RWPE1 (cell line): ENCODE results near the gene GRIK4.

Source experiments
- CTCF ChIA-PET: fragments of 350-600 bp; sonication (Branson Sonifier 250); formaldehyde crosslinking; extraction: SDS; loops from one replicate; lab custom pipeline; 2021; lab: Yijun Ruan, JAX
- POLR2A ChIA-PET: fragments of 400-600 bp; formaldehyde crosslinking; extraction: SDS; loops from one replicate; lab custom pipeline; 2020; ENCODE audit warnings: antibody characterized with exemption; ENCODE audit not compliant: low non-redundant PET; lab: Yijun Ruan, JAX
- DNase-seq: peaks from one replicate; pipeline ENCODE4 v3.0.0; 2012; ENCODE audit warnings: low spot score
- H3K27ac ChIP-seq: fragments of 450-650 bp; 2 replicates; pipeline ENCODE4 v1.5.1; 2017
- CTCF ChIP-seq: fragments of 450-650 bp; conservative IDR thresholded peaks from 2 replicates; pipeline ENCODE4 v1.5.1; 2017; ENCODE audit warnings: low read depth, mild to moderate bottlenecking

Gene GRIK4

GRCh38 chr11:120601536-120601935 is 90.0 kb downstream of the GRIK4 start:
- CTCF ChIA-PET = no interaction called here
- no peak for TF ChIP-seq CTCF
- DNase-seq = no peak
- H3K27ac ChIP-seq = no peak overlapping the region
- POLR2A ChIA-PET = no interaction called here

- ChIA-PET POLR2A (no interaction called here), CTCF (no interaction called here)
- TF ChIP-seq CTCF = no peak
- no peak overlapping the region for H3K27ac ChIP-seq
- DNase-seq = no peak
These were observed 91.5 kb downstream of the GRIK4 start for GRCh38 chr11:120603071-120603470.

GRCh38 chr11:120605469-120605868 is 93.9 kb downstream of the GRIK4 start:
- H3K27ac ChIP-seq = no peak overlapping the region
- TF ChIP-seq CTCF = no peak
- DNase-seq = no peak
- CTCF ChIA-PET = no interaction called here
- POLR2A ChIA-PET = no interaction called here

- no peak for DNase-seq
- no peak overlapping the region for H3K27ac ChIP-seq
- TF ChIP-seq CTCF = no peak
- ChIA-PET POLR2A (no interaction called here), CTCF (no interaction called here)
These were observed 94.9 kb downstream of the GRIK4 start for GRCh38 chr11:120606211-120607010.

- POLR2A ChIA-PET = no interaction called here
- CTCF ChIA-PET = interaction anchor here (0.5 to 0.6 kb wide), 2 partner anchors 79 to 748 kb away, joined by 3 read pairs; no protein-coding TSS in a partner anchor
These were observed 96.5 kb downstream of the GRIK4 start for GRCh38 chr11:120608061-120608460.

GRCh38 chr11:120608760-120609211 is 97.2 kb downstream of the GRIK4 start:
- ChIA-PET CTCF (interaction anchor here (0.9 kb wide), 1 partner anchor 200 kb away, joined by 4 read pairs; no protein-coding TSS in a partner anchor), POLR2A (interaction anchor here (0.7 kb wide), 1 partner anchor 24 kb away, joined by 5 read pairs; no protein-coding TSS in a partner anchor)
- no peak for TF ChIP-seq CTCF
- peak overlapping the region; percentile 64 for H3K27ac ChIP-seq
- no peak for DNase-seq

More at GRCh38 chr11:120608061-120608460, 96.5 kb downstream of the GRIK4 start:
- no peak for TF ChIP-seq CTCF
- DNase-seq = no peak
- H3K27ac ChIP-seq = peak overlapping the region; percentile 64; the same call in 1 of the 2 replicates
